Pancreas (tissue), 10 donors: ENCODE measurements around the gene ZBTB7C. TPM values are rescaled to one million over a fixed set of nuclear protein-coding genes. Genes with fewer than 3 reads are reported as not detected.

Experiments
- ATAC-seq, 4 donors: fragments of 200-7000 bp; cut with Tn5 transposase; one replicate each; pipeline versions ENCODE4 v1.8.0 to v1.9.1; 2020; ENCODE audit warnings: mild to moderate bottlenecking in 4 of 4, moderate library complexity in 4 of 4
- DNase-seq, 6 donors: peaks; one replicate each; pipeline ENCODE4 v3.0.0-alpha.2; 2020
- FAIRE-seq: peaks from 2 replicates; lab custom pipeline; 2012; peaks lifted over from hg19 to GRCh38; lab: Jason Lieb, UNC
- H3K27ac ChIP-seq, 4 donors: fragments of 200-600 bp; sonication (generic); 1 replicate in 3 of 4; 2 replicates in 1 of 4; pipeline versions ENCODE4 v1.5.0 to v1.8.0; 2020
- H3K27me3 ChIP-seq, 4 donors: fragments of 200-600 bp; one replicate each; pipeline ENCODE4 v1.8.0; 2021
- H3K36me3 ChIP-seq, 3 donors: fragments of 200-600 bp; sonication (generic) in 1 of 3; one replicate each; pipeline versions ENCODE4 v1.5.0 to v1.8.0; 2020 to 2021
- H3K4me1 ChIP-seq, 3 donors: fragments of 200-600 bp; one replicate each; pipeline ENCODE4 v1.8.0; 2021
- H3K4me3 ChIP-seq, 4 donors: fragments of 200-600 bp; sonication (generic) in 2 of 4; one replicate each; pipeline versions ENCODE4 v1.5.0 to v1.8.0; 2020 to 2021
- H3K9me3 ChIP-seq, 4 donors: fragments of 200-600 bp; one replicate each; pipeline ENCODE4 v1.8.0; 2021
- WGBS, 2 donors: extraction: QIAGEN DNeasy Blood & Tissue Kit; methylation state at CpG; one replicate each; pipeline ENCODE4 v1.1.7; 2013; 5-methylcytosine and 5-hydroxymethylcytosine counted together
- intact Hi-C, 3 donors: fragments of 100-400 bp; cut with DNase I; formaldehyde crosslinking; loops; one replicate each; pipeline versions ENCODE4 v1.11.1 to v1.14.2; 2022
- polyA plus RNA-seq, 2 donors: library from polyadenylated mRNA; stranded (reverse); fragments of 200-250 nt; gene quantifications; one replicate each; pipeline ENCODE4 v1.2.3, GENCODE V29; 2013
- total RNA-seq, 6 donors: library from RNA; stranded (reverse); fragmentation: NEBNext Ultra II Directional in 4 of 6; extraction: Animal tissue kit (Norgen Biotek cat#: 25700) in 4 of 6; gene quantifications; one replicate each; pipeline versions ENCODE4 v1.2.1 to v1.2.4, GENCODE V29; 2021 to 2023
- TF ChIP-seq, protein P1 (sequence below), 4 donors: fragments of 200-600 bp; sonication (generic) in 3 of 4; IDR thresholded peaks; one replicate each; pipeline versions ENCODE4 v1.5.0 to v1.8.0; 2021; ENCODE audit warnings: antibody characterized with exemption in 4 of 4
- donor health status: healthy with polysubstance abuse.
- donor health status: DM: no; HTN: no; CAD: no; lungs with moderate emphysema.
- donor health status: DM: no; HTN: no; CAD: no.
- donor health status: control.
- donor health status: control.
- donor health status: Bipolar disorder and iron deficiency.
- donor health status: DM: yes; HTN: yes; CAD: no.
- donor health status: DM: no; HTN: no; CAD: no.
- donor health status: DM: no; HTN: no; CAD: no.
- donor health status: DM: yes; HTN: yes; CAD: no.

Gene ZBTB7C
- total and polyA plus RNA-seq, 8 donors = 0.35 to 1.7 (median 0.91) TPM

DNA sequence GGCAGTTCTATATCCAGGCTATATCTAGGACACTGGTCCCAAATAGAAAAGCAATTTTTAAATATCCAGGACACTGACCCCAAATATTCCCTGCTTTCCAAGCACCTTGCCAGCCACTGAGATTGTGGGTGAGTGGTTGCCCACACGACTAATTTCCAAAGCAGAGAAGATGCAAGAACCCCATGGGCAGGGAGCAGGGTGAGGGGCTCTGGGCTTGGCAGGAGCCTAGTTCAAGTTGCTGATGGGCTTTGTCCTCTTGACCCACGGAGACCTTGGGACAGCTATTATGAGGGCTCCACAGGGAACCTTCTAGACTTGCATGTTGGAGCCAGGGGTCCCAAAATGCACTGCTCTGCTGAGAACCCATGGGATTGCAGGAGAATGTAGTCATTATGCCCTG is 332.7 kb downstream of the ZBTB7C start:
- Histone ChIP-seq H3K9me3 (no peaks in the 10 kb centered on the region), H3K4me3 (no peak overlapping the region), H3K27ac (no peak overlapping the region), H3K36me3 (no peaks in the 10 kb centered on the region), H3K27me3 (no peaks in the 10 kb centered on the region), H3K4me1 (no peaks in the 10 kb centered on the region)
- 61 to 85% methylated on average over 2 of the region's 2 CpGs for WGBS, 2 donors
- no peak for DNase-seq
- no peak for ATAC-seq
- TF ChIP-seq, protein P1, sequence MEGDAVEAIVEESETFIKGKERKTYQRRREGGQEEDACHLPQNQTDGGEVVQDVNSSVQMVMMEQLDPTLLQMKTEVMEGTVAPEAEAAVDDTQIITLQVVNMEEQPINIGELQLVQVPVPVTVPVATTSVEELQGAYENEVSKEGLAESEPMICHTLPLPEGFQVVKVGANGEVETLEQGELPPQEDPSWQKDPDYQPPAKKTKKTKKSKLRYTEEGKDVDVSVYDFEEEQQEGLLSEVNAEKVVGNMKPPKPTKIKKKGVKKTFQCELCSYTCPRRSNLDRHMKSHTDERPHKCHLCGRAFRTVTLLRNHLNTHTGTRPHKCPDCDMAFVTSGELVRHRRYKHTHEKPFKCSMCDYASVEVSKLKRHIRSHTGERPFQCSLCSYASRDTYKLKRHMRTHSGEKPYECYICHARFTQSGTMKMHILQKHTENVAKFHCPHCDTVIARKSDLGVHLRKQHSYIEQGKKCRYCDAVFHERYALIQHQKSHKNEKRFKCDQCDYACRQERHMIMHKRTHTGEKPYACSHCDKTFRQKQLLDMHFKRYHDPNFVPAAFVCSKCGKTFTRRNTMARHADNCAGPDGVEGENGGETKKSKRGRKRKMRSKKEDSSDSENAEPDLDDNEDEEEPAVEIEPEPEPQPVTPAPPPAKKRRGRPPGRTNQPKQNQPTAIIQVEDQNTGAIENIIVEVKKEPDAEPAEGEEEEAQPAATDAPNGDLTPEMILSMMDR (IDR thresholded peaks at IDR 0.05) = no peak
- no peak for FAIRE-seq
- intact Hi-C loops = no loop called here

DNA sequence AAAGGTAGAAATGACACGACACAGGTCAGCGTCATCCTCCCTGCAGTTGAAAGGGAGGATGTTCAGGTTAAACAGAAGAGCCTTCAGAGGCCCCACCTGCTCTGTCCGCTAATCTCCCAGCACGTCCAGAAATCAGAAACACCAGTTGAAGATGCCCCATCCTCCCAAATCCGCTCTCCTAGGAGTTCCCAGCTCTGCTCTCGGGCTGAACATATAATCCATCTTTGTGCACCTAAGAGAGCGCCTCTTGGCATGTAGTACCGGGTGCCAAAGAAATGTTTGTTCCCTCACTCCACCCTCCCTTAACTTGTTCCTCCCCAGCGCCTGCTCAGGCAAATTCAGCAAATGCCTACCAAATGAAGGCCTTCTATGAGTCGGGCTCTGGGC is 333.5 kb downstream of the ZBTB7C start:
- Histone ChIP-seq H3K4me3 (no peak overlapping the region), H3K36me3 (no peaks in the 10 kb centered on the region), H3K4me1 (no peaks in the 10 kb centered on the region), H3K27me3 (no peaks in the 10 kb centered on the region), H3K9me3 (no peaks in the 10 kb centered on the region), H3K27ac (no peak overlapping the region)
- ATAC-seq = no peak
- FAIRE-seq = no peak
- intact Hi-C loops = no loop called here
- DNase-seq = no peak
- TF ChIP-seq, protein P1 (IDR thresholded peaks at IDR 0.05) = no peak
- 74 to 79% methylated on average over 10 of the region's 10 CpGs for WGBS, 2 donors

DNA sequence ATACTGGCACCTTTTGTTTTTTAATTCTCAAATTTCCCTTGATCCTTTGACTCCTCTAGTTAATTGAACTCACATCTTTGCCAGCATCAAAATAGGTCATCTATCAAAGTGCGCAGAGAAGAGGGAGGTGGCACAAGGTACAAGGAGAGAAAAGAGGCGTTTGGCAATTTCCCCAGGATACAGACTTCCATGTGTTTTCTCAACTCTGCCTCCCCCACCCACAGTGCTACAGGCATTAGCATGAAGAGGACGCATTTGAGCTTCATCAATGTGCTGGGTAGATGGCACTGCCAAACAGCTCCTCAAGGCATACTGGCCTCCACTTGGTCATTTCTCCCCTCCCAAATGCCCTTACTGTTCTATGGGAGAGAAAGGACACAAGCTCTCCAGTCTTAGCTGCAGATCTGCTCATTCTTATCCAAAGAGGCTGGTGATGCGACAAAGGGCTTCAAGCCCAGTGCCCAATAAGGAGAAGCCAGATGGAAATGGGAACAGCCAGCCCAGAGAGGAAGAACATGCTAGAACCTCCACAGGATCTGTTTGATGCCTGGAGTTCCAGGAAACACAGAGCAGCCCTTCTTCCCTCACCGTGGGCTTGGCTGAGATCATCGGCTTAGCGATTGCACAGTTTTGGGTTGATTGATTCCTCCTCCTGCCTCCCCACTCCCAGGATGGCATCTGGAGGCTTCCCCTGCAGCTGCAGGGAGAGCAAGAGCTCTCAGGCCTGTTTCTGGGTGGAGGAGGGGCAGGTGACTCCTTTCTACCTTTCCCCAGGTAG is 334.1 kb downstream of the ZBTB7C start:
- Histone ChIP-seq H3K4me1 (no peaks in the 10 kb centered on the region), H3K27me3 (no peaks in the 10 kb centered on the region), H3K27ac (no peak overlapping the region), H3K9me3 (no peaks in the 10 kb centered on the region), H3K36me3 (no peaks in the 10 kb centered on the region), H3K4me3 (no peak overlapping the region)
- intact Hi-C loops = no loop called here
- no peak for ATAC-seq
- FAIRE-seq = no peak
- TF ChIP-seq, protein P1 (IDR thresholded peaks at IDR 0.05) = no peak
- 68% methylated on average over 7 of the region's 7 CpGs for WGBS, 2 donors
- no peak for DNase-seq

DNA sequence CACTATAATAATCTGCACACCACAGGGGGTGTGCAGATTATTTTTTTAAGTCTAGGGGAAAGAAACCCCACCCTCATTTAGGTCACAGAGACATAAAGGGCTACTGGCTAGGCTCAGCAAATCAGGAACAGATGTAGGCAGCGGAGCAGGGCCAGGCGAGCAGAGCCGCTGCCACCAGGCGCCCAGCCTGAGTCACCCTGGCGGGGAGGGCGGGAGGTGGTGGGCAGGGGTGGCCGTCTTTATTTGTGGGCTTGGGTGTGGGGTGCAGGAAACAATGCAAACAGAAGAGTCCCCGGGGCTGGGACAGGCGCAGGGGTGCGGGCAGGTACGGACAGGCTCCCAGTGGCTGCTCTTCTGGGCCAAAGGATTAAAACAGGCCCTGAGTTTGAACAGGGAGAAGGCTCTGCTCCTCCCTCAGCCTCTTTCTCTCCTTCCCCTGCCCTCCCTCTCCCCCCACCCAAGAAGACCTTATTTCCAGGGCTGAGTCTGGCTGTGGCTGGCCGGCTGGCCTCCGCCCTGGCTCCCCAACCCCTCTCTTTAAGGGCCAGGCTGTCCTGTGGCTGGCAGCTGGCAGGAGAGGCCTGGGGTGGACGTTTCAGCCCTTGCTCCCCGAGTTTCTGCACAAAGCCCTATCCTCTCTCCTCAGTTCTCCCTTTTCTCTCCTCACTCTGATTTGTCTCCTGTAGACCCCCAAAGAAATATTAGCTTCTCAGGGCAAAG is 335.8 kb downstream of the ZBTB7C start:
- Histone ChIP-seq H3K4me1 (no peaks in the 10 kb centered on the region), H3K9me3 (no peaks in the 10 kb centered on the region), H3K27me3 (no peaks in the 10 kb centered on the region), H3K36me3 (no peaks in the 10 kb centered on the region), H3K4me3 (no peak overlapping the region), H3K27ac (no peak overlapping the region)
- no peak for DNase-seq
- intact Hi-C loops = no loop called here
- WGBS, 2 donors = 82 to 93% methylated on average over 15 of the region's 15 CpGs
- FAIRE-seq = no peak
- ATAC-seq = peak in 1 of 4 donors; percentile 52
- TF ChIP-seq, protein P1 (IDR thresholded peaks at IDR 0.05) = no peak
